A549 (cell line): ENCODE results near the gene PLXNA3.

Experiments used
- POLR2AphosphoS2 ChIP-seq: conservative IDR thresholded peaks from 2 replicates; pipeline ENCODE4 v1.6.1; 2012; ENCODE audit warnings: low read length, improper control_type of control experiment, inconsistent platforms
- TF ChIP-seq, protein P1 (sequence below): fragments of >200 bp; sonication (Bioruptor Twin); formaldehyde crosslinking; IDR thresholded peaks from 3 replicates; pipeline ENCODE4 v1.5.1; 2016

GRCh38 chrX:154462396-154462795, 4.3 kb downstream of the PLXNA3 start:
- TF ChIP-seq POLR2AphosphoS2 = no peak
- TF ChIP-seq, protein P1, sequence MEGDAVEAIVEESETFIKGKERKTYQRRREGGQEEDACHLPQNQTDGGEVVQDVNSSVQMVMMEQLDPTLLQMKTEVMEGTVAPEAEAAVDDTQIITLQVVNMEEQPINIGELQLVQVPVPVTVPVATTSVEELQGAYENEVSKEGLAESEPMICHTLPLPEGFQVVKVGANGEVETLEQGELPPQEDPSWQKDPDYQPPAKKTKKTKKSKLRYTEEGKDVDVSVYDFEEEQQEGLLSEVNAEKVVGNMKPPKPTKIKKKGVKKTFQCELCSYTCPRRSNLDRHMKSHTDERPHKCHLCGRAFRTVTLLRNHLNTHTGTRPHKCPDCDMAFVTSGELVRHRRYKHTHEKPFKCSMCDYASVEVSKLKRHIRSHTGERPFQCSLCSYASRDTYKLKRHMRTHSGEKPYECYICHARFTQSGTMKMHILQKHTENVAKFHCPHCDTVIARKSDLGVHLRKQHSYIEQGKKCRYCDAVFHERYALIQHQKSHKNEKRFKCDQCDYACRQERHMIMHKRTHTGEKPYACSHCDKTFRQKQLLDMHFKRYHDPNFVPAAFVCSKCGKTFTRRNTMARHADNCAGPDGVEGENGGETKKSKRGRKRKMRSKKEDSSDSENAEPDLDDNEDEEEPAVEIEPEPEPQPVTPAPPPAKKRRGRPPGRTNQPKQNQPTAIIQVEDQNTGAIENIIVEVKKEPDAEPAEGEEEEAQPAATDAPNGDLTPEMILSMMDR = no peak
